Breast epithelium (tissue), 3 donors: ENCODE measurements around the gene CEBPB.

Experiments used
- CTCF ChIP-seq, 3 donors: fragments of 450-650 bp; IDR thresholded peaks; one replicate each; pipeline ENCODE4 v1.5.1; 2016 to 2017; ENCODE audit warnings: antibody characterized with exemption in 3 of 3, mild to moderate bottlenecking in 3 of 3, moderate library complexity in 3 of 3
- POLR2A ChIP-seq: fragments of 450-650 bp; IDR thresholded peaks from one replicate; pipeline ENCODE4 v1.6.1; 2016; ENCODE audit warnings: antibody characterized with exemption, mild to moderate bottlenecking, moderate library complexity
- POLR2AphosphoS5 ChIP-seq, 3 donors: sonication (generic); formaldehyde crosslinking; IDR thresholded peaks; one replicate each; pipeline ENCODE4 v1.6.1; 2017; ENCODE audit warnings: antibody characterized with exemption in 3 of 3

DNA sequence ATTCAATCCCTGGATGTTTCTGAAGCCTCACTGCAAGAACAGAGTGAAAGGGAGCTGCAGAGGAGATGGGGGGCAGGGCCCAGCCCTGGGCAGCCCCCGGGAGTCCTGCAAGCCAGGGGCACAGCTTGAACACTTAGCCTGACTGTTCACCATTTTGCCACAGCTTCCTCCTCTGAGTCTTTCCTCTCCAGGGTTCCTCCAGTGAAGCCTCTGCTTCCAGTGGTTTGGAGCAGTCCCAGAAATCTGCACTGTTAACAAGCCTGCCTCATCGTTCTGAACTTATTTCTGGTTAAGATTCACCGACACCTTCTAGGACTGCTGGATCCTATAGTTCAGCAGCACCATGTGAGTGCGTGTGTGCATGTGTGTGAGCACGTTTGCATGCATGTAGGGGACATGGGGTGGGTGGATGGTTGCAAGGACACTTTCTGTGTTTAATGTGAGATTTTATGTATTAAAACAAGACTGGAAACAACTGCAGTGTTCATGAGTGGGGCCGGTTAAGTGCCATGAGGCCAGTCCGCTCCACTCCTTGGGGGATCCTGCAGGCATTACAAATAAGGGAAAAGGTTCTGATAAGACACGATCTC lies 24.6 kb downstream of the CEBPB start:
- TF ChIP-seq POLR2A (no peak), CTCF (IDR thresholded peaks at IDR 0.05) (no peak), POLR2AphosphoS5 (IDR thresholded peaks at IDR 0.05) (no peak)
